Lung (tissue), 5 donors: Measurements from ENCODE around the gene XRCC3. TPM values are rescaled to one million over a fixed set of nuclear protein-coding genes. Genes with fewer than 3 reads are reported as not detected.

Source experiments
- polyA plus RNA-seq, 2 donors: library from polyadenylated mRNA; stranded (reverse); fragments of 200-250 nt; gene quantifications; one replicate each; pipeline ENCODE4 v1.2.1, GENCODE V29; 2013
- small RNA-seq: library from RNA; depleted of rRNA; stranded (forward); fragments of <200 nt; gene quantifications from one replicate; pipeline ENCODE3, GENCODE V24; 2014; ENCODE audit warnings: low replicate concordance
- total RNA-seq, 2 donors: library from RNA; depleted of rRNA in 1 of 2; stranded (reverse); fragments of >200 nt in 1 of 2; gene quantifications; one replicate each; pipeline ENCODE4 v1.2.1, GENCODE V29; 2014 to 2021
- donor health status: Bipolar disorder and iron deficiency.
- donor health status: healthy.
- donor health status: DM: yes; HTN: yes; CAD: no.

Gene XRCC3
- total and polyA plus RNA-seq, 4 donors = 4.4 to 10.4 (median 6.0) TPM

Small RNA genes within 50 kb of the gene (small RNA-seq; reads per million reads assigned to genes)
- gene RF00019 = not detected

Other genes starting within 250 kb of the XRCC3 start
- gene CKB, start 192.6 kb downstream of the XRCC3 start, total RNA-seq = 100 to 1,000 TPM; 265 to 356 TPM
- 100 to 1,000 TPM; 111 to 289 TPM for gene CKB, start 192.6 kb downstream of the XRCC3 start, polyA plus RNA-seq
- gene TRMT61A, start 186.3 kb downstream of the XRCC3 start, total RNA-seq = 10 to 100 TPM; 11.9 to 15.2 TPM
- gene TRMT61A, start 186.3 kb downstream of the XRCC3 start, polyA plus RNA-seq = 10 to 100 TPM; 16.8 to 21.5 TPM
- gene BAG5, start 152.8 kb downstream of the XRCC3 start, total RNA-seq = 10 to 100 TPM; 24.8 to 26.0 TPM
- 10 to 100 TPM in 1 of 2 donors, 1 to 10 TPM in 1; 8.7 to 12.3 TPM for gene BAG5, start 152.8 kb downstream of the XRCC3 start, polyA plus RNA-seq
- gene COA8, start 152.5 kb downstream of the XRCC3 start, total RNA-seq = 10 to 100 TPM; 39.4 to 39.6 TPM
- gene COA8, start 152.5 kb downstream of the XRCC3 start, polyA plus RNA-seq = 10 to 100 TPM; 30.6 to 59.8 TPM
- 100 to 1,000 TPM; 181 to 225 TPM for gene KLC1, start 86.2 kb downstream of the XRCC3 start, total RNA-seq
- gene KLC1, start 86.2 kb downstream of the XRCC3 start, polyA plus RNA-seq = 10 to 100 TPM; 93.3 to 97.2 TPM
- 10 to 100 TPM; 52.7 to 68.3 TPM for gene ZFYVE21, start 359 bp upstream of the XRCC3 start, total RNA-seq
- gene ZFYVE21, start 359 bp upstream of the XRCC3 start, polyA plus RNA-seq = 10 to 100 TPM; 39.4 to 42.3 TPM
- gene PPP1R13B, start 132.1 kb upstream of the XRCC3 start, total RNA-seq = 10 to 100 TPM; 47.5 to 66.6 TPM
- 10 to 100 TPM; 12.0 to 29.2 TPM for gene PPP1R13B, start 132.1 kb upstream of the XRCC3 start, polyA plus RNA-seq
- gene TDRD9, start 213.0 kb upstream of the XRCC3 start, total RNA-seq = 1 to 10 TPM; 2.3 to 8.2 TPM
- 1 to 10 TPM; 2.4 to 8.6 TPM for gene TDRD9, start 213.0 kb upstream of the XRCC3 start, polyA plus RNA-seq
- gene RD3L, start 227.1 kb upstream of the XRCC3 start, total RNA-seq = not detected
- under 1 TPM in 1 of 2 donors, not detected in 1; 0.08 TPM for gene RD3L, start 227.1 kb upstream of the XRCC3 start, polyA plus RNA-seq